Coronary artery (tissue), 2 donors: ENCODE results near the gene TAOK1.
A peak's percentile ranks its signal among the peaks of the same experiment; 100 is the strongest.

Experiments used
- DNase-seq: peaks from one replicate; pipeline ENCODE4 v3.0.0-alpha.2; 2017; ENCODE audit warnings: low spot score
- H3K27ac ChIP-seq, 2 donors: fragments of 200-600 bp; sonication (generic); one replicate each; pipeline ENCODE4 v1.5.1; 2016 to 2019
- H3K4me3 ChIP-seq: fragments of 200-600 bp; sonication (generic); 2 replicates; pipeline ENCODE4 v1.5.1; 2016; ENCODE audit warnings: mild to moderate bottlenecking, moderate library complexity
- CTCF ChIP-seq: fragments of 200-600 bp; sonication (generic); IDR thresholded peaks from one replicate; pipeline ENCODE4 v1.5.1; 2019; ENCODE audit warnings: antibody characterized with exemption

Gene TAOK1

GRCh38 chr17:29569245-29569950, 179.2 kb downstream of the TAOK1 start:
- no peak for TF ChIP-seq CTCF
- peak; percentile 76 for DNase-seq
- Histone ChIP-seq H3K27ac (peak overlapping the region; percentile 57 to 98), H3K4me3 (peak overlapping the region; percentile 91)

GRCh38 chr17:29570521-29570920, 180.4 kb downstream of the TAOK1 start:
- Histone ChIP-seq H3K27ac (no peak overlapping the region), H3K4me3 (no peak overlapping the region)
- DNase-seq: peak; percentile 69
- TF ChIP-seq CTCF: no peak

- TF ChIP-seq CTCF: no peak
- Histone ChIP-seq H3K27ac (peak overlapping the region in 1 of 2 donors; percentile 69), H3K4me3 (peak overlapping the region; percentile 73)
- DNase-seq: no peak
Observed at GRCh38 chr17:29571486-29571882, 181.3 kb downstream of the TAOK1 start.

- Histone ChIP-seq H3K4me3 (peak overlapping the region; percentile 73), H3K27ac (peak overlapping the region in 1 of 2 donors; percentile 69)
- no peak for TF ChIP-seq CTCF
- peak; percentile 72 for DNase-seq
Observed at GRCh38 chr17:29571883-29572681, 181.9 kb downstream of the TAOK1 start.

GRCh38 chr17:29572691-29573557, 182.8 kb downstream of the TAOK1 start:
- TF ChIP-seq CTCF: peak; percentile 76
- Histone ChIP-seq H3K27ac (peak overlapping the region in 1 of 2 donors; percentile 69), H3K4me3 (peak overlapping the region; percentile 73)
- peak; percentile 75 for DNase-seq

- peak; percentile 76 for DNase-seq
- H3K4me3 ChIP-seq: no peak overlapping the region
- no peak for TF ChIP-seq CTCF
- H3K27ac ChIP-seq: no peak overlapping the region
Observed at GRCh38 chr17:29573558-29573869, 183.4 kb downstream of the TAOK1 start.
